NB4 (cell line): ENCODE data around the gene MRPL33.

Experiments used
- DNase-seq: peaks from one replicate; pipeline ENCODE4 v3.0.0; 2010; ENCODE audit warnings: low read depth
- H3K4me3 ChIP-seq: one replicate; pipeline ENCODE4 v1.5.1; 2011; ENCODE audit warnings: mild to moderate bottlenecking, low read depth, low read length, moderate library complexity
- CTCF ChIP-seq: IDR thresholded peaks from one replicate; pipeline ENCODE4 v1.5.1; 2012; ENCODE audit warnings: low read depth, low read length
- MAX ChIP-seq: IDR thresholded peaks from 2 replicates; pipeline ENCODE4 v1.6.1; 2011; ENCODE audit warnings: low read depth, low read length
- MYC ChIP-seq: IDR thresholded peaks from 2 replicates; pipeline ENCODE4 v1.6.1; 2011; ENCODE audit warnings: low read depth, low read length
- POLR2A ChIP-seq: IDR thresholded peaks from 2 replicates; pipeline ENCODE4 v1.6.1; 2011; ENCODE audit warnings: mild to moderate bottlenecking; ENCODE audit not compliant: insufficient read length; ENCODE audit errors: extremely low read depth

MRPL33 gene

GRCh38 chr2:27771548-27772335 is at the start of gene MRPL33:
TSS of gene MRPL33 (plus strand) at chr2:27771719. CDS start at chr2:27771778, 59 bp downstream.
- H3K4me3 ChIP-seq = peak within 1 kb of the TSS; percentile 77
- peak; percentile 97 for DNase-seq
- TF ChIP-seq POLR2A (peak; percentile 71), MYC (no peak; the same call in 1 of the 2 replicates), MAX (peak; percentile 49), CTCF (no peak)

DNA sequence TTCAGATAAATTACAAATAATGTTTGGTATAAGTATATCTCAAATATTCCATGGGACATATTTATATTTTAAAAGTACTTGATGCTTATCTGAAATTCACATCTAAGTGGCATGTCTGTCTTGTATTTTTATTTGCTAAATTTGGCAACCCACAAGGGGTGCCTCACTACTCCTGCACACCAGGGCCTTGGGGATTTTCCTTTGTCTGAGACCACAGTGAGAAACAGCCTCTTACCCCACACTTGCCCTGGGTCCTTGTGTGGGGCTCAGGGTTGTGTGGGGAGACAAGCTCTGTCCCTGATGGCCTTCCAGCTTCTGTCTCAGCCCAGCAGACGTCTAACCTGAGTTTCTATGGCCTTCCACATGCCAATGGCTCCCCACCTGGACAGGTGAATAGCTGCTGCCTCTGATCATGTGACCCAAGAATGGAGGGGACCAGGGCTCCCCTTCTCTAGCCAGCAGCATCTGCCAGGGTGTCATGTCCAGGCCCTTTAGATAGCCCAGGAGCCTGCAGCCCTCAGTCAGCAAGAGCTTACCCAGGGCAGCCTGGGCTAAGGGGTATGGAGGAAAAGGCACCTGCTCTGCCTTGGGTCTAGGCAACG is 49.5 kb upstream of the MRPL33 start:
- TF ChIP-seq CTCF = no peak
- no peak for TF ChIP-seq MYC
- no peak for TF ChIP-seq POLR2A
- TF ChIP-seq MAX = no peak
- peak; percentile 39 for DNase-seq
- H3K4me3 ChIP-seq = no peak overlapping the region

GRCh38 chr2:27723372-27724144 is 48.0 kb upstream of the MRPL33 start:
- TF ChIP-seq MAX = no peak
- peak; percentile 91 for TF ChIP-seq CTCF
- no peak overlapping the region for H3K4me3 ChIP-seq
- peak; percentile 76 for DNase-seq

GRCh38 chr2:27724191-27724590 is 47.3 kb upstream of the MRPL33 start:
- no peak for TF ChIP-seq MYC
- no peak for TF ChIP-seq CTCF
- no peak for TF ChIP-seq POLR2A
- TF ChIP-seq MAX = no peak
- no peak overlapping the region for H3K4me3 ChIP-seq
- no peak for DNase-seq

DNA sequence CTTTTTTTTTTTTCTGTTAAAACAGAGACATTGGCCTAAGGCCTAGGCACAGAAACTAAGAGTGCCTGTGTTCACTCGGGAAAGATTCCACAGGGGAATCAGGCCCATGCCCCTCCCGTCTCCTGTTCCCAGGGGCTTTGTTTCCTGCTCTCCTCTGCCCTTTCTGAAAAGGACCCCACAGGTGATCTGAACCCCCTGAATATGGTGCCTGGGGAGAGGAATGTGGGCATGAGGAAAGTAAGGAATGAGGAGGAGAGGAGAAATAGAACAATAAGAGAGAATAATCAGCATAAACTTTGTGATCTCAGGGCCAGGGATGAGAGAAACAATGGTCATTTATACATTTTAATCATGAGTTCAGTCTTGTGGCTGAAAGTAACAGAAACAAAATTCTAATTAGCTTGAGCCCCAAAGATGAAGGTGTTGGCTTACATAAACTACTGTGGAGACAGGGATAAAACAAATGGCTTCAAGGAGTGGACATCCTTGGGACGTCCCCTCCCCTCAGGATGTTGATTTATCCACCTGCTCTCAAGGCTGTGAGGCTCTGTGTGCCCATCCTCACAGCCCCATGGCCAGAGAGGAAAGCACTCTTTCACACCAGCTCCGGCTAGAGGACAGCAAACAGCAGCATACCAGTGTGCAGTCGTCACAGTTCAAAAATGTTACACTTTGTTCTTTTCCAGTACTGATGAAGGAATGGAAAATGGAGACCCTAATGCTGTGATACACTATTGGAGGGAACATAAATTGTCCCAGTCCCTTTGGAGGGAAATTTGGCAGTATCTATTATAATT is 46.4 kb upstream of the MRPL33 start:
- no peak for TF ChIP-seq POLR2A
- no peak for TF ChIP-seq MAX
- TF ChIP-seq CTCF = no peak
- TF ChIP-seq MYC = no peak
- no peak for DNase-seq
- no peak overlapping the region for H3K4me3 ChIP-seq
